C4-2B (cell line): ENCODE measurements around the gene SLC22A16.

Experiments
- ZFX ChIP-seq: fragments of 450-650 bp; IDR thresholded peaks from 2 replicates; pipeline ENCODE4 v1.6.1; 2017
- TF ChIP-seq, protein P1 (sequence below): fragments of 450-650 bp; conservative IDR thresholded peaks from 2 replicates; pipeline ENCODE4 v1.5.1; 2017; ENCODE audit warnings: mild to moderate bottlenecking

DNA sequence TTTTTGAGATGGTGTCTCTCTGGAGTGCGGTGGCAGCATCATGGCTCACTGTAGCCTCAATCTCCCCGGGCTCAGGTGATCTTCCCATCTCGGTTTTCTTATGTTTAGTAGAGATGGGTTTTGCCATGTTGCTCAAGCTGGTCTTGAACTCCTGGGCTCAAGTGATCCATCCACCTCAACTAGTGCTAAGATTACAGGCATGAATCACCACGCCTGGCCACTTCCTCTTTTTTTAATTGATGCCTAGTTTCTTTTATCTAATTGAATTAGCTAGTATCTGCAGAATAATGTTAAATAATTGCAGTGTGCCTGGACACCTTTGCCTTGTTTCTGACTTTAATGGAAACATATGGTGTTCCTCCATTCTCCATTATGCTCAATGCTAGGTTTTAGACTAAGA lies 38.4 kb upstream of the SLC22A16 start:
- TF ChIP-seq, protein P1, sequence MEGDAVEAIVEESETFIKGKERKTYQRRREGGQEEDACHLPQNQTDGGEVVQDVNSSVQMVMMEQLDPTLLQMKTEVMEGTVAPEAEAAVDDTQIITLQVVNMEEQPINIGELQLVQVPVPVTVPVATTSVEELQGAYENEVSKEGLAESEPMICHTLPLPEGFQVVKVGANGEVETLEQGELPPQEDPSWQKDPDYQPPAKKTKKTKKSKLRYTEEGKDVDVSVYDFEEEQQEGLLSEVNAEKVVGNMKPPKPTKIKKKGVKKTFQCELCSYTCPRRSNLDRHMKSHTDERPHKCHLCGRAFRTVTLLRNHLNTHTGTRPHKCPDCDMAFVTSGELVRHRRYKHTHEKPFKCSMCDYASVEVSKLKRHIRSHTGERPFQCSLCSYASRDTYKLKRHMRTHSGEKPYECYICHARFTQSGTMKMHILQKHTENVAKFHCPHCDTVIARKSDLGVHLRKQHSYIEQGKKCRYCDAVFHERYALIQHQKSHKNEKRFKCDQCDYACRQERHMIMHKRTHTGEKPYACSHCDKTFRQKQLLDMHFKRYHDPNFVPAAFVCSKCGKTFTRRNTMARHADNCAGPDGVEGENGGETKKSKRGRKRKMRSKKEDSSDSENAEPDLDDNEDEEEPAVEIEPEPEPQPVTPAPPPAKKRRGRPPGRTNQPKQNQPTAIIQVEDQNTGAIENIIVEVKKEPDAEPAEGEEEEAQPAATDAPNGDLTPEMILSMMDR = no peak
- no peak for TF ChIP-seq ZFX
